Measurements from ENCODE around the gene DCAF17. TPM values are rescaled to one million over a fixed set of nuclear protein-coding genes. Genes with fewer than 3 reads are reported as not detected.

DCAF17 gene
- polyA plus RNA-seq, 1 donor from 2014 or later, result 20.3 TPM

- no peak for TF ChIP-seq SMC3 (conservative IDR thresholded peaks at IDR 0.05; ENCODE audit: poor library complexity)
- no peak for TF ChIP-seq TAF1 (IDR thresholded peaks at IDR 0.05; ENCODE audit: low read depth)
- no peak for TF ChIP-seq EZH2 (IDR thresholded peaks at IDR 0.05; ENCODE audit: borderline replicate concordance, insufficient read depth, low read length, poor library complexity, severe bottlenecking)
- TF ChIP-seq REST (IDR thresholded peaks at IDR 0.05; ENCODE audit: borderline replicate concordance), result no peak
- Histone ChIP-seq H3K9me2 (ENCODE audit: insufficient read depth, low read length) (no peaks in the 10 kb centered on the region), H4K20me1 (ENCODE audit: insufficient read depth) (no peaks in the 10 kb centered on the region), H3K4me3 (ENCODE audit: low read length) (no peak overlapping the region), H3K27me3 (ENCODE audit: insufficient read depth, low read depth, low read length) (no peaks in the 10 kb centered on the region), H3K9me3 (ENCODE audit: low read length) (no peaks in the 10 kb centered on the region), H3K4me2 (ENCODE audit: low read length) (no peak overlapping the region), H3K36me3 (ENCODE audit: insufficient read depth, low read length) (no peaks in the 10 kb centered on the region), H3K9ac (ENCODE audit: low read length) (no peak overlapping the region), H2AFZ (ENCODE audit: low read depth, low read length) (no peak overlapping the region), H3K27ac (ENCODE audit: low read length) (no peak overlapping the region), H3F3A (ENCODE audit: insufficient read depth, low read length, poor library complexity, severe bottlenecking) (no peaks in the 10 kb centered on the region), H3K79me2 (replicated peaks; ENCODE audit: insufficient read depth, low read length) (no peaks in the 10 kb centered on the region)
Measured at GRCh38 chr2:171390941-171391516, 43.0 kb upstream of the DCAF17 start.

- Histone ChIP-seq H3K27ac (ENCODE audit: low read length) (no peak overlapping the region), H4K20me1 (ENCODE audit: insufficient read depth) (no peaks in the 10 kb centered on the region), H3K9me3 (ENCODE audit: low read length) (no peaks in the 10 kb centered on the region), H3K4me3 (ENCODE audit: low read length) (no peak overlapping the region), H3K79me2 (replicated peaks; ENCODE audit: insufficient read depth, low read length) (no peaks in the 10 kb centered on the region), H3K9me2 (ENCODE audit: insufficient read depth, low read length) (no peaks in the 10 kb centered on the region), H3K9ac (ENCODE audit: low read length) (no peak overlapping the region), H2AFZ (ENCODE audit: low read depth, low read length) (no peak overlapping the region), H3K4me2 (ENCODE audit: low read length) (no peak overlapping the region), H3K27me3 (ENCODE audit: insufficient read depth, low read depth, low read length) (no peaks in the 10 kb centered on the region), H3F3A (ENCODE audit: insufficient read depth, low read length, poor library complexity, severe bottlenecking) (no peaks in the 10 kb centered on the region), H3K36me3 (ENCODE audit: insufficient read depth, low read length) (no peaks in the 10 kb centered on the region)
- no peak for TF ChIP-seq EP300 (conservative IDR thresholded peaks at IDR 0.05; ENCODE audit: poor library complexity, severe bottlenecking)
- TF ChIP-seq SMC3 (conservative IDR thresholded peaks at IDR 0.05; ENCODE audit: poor library complexity), result no peak
- no peak for TF ChIP-seq MXI1 (conservative IDR thresholded peaks at IDR 0.05; ENCODE audit: poor library complexity, severe bottlenecking)
- no peak for TF ChIP-seq RAD21 (conservative IDR thresholded peaks at IDR 0.05)
- TF ChIP-seq EZH2 (IDR thresholded peaks at IDR 0.05; ENCODE audit: borderline replicate concordance, insufficient read depth, low read length, poor library complexity, severe bottlenecking), result no peak
- no peak for TF ChIP-seq POLR2AphosphoS5 (IDR thresholded peaks at IDR 0.05)
- TF ChIP-seq CTCF (IDR thresholded peaks at IDR 0.05; ENCODE audit: poor library complexity, severe bottlenecking), result no peak
- no peak for TF ChIP-seq TAF1 (IDR thresholded peaks at IDR 0.05; ENCODE audit: low read depth)
- no peak for TF ChIP-seq REST (IDR thresholded peaks at IDR 0.05; ENCODE audit: borderline replicate concordance)
Measured at GRCh38 chr2:171391532-171391931, 42.5 kb upstream of the DCAF17 start.
